ENCODE measurements around the gene BLVRA.
"Not testable (repeated sequence)": the region's sequence is repeated elsewhere in the genome, so short reads cannot be mapped to it uniquely, and the experiment has no call there.

The BLVRA gene

DNA sequence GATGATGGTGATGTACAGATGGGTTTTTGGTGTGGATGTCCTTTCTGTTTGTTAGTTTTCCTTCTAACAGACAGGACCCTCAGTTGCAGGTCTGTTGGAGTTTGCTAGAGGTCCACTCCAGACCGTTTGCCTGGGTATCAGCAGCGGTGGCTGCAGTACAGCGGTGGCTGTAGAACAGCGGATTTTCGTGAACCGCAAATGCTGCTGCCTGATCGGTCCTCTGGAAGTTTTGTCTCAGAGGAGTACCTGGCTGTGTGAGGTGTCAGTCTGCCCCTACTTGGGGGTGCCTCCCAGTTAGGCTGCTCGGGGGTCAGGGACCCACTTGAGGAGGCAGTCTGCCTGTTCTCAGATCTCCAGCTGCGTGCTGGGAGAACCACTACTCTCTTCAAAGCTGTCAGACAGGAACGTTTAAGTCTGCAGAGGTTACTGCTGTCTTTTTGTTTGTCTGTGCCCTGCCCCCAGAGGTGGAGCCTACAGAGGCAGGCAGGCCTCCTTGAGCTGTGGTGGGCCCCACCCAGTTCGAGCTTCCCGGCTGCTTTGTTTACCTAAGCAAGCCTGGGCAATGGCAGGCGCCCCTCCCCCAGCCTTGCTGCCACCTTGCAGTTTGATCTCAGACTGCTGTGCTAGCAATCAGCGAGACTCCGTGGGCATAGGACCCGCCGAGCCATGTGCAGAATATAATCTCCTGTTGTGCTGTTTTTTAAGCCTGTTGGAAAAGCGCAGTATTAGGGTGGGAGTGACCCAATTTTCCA lies 20.0 kb downstream of the BLVRA start:
- not testable (repeated sequence) for H3K4me2 ChIP-seq (ENCODE audit: low read length); H3K9ac ChIP-seq (ENCODE audit: low read length); H4K20me1 ChIP-seq (ENCODE audit: insufficient read depth, low read length); H3K4me1 ChIP-seq (ENCODE audit: low read length); H2AFZ ChIP-seq (ENCODE audit: low read depth, low read length); H3K4me3 ChIP-seq (ENCODE audit: low read length); H3K27ac ChIP-seq (ENCODE audit: low read length); H3K79me2 ChIP-seq (ENCODE audit: low read length); H3K27me3 ChIP-seq (ENCODE audit: low read depth, low read length); H3K9me3 ChIP-seq (ENCODE audit: insufficient read depth, low read length); H3K36me3 ChIP-seq (replicated peaks; ENCODE audit: low read depth, low read length)

- Histone ChIP-seq H3K4me1 (ENCODE audit: low read length) (no peaks in the 10 kb centered on the region), H3K79me2 (ENCODE audit: low read length) (no peaks in the 10 kb centered on the region), H3K27me3 (ENCODE audit: low read depth, low read length) (no peaks in the 10 kb centered on the region), H2AFZ (ENCODE audit: low read depth, low read length) (no peak overlapping the region), H4K20me1 (ENCODE audit: insufficient read depth, low read length) (no peaks in the 10 kb centered on the region), H3K4me3 (ENCODE audit: low read length) (no peak overlapping the region), H3K9ac (ENCODE audit: low read length) (no peak overlapping the region), H3K9me3 (ENCODE audit: insufficient read depth, low read length) (no peaks in the 10 kb centered on the region), H3K27ac (ENCODE audit: low read length) (no peak overlapping the region), H3K36me3 (replicated peaks; ENCODE audit: low read depth, low read length) (no peaks in the 10 kb centered on the region), H3K4me2 (ENCODE audit: low read length) (no peak overlapping the region)
- TF ChIP-seq EZH2phosphoT487 (IDR thresholded peaks at IDR 0.05; ENCODE audit: low read depth) (no peak), CTCF (IDR thresholded peaks at IDR 0.05; ENCODE audit: low read depth, low read length) (no peak)
These were observed 20.7 kb downstream of the BLVRA start for GRCh38 chr7:43779045-43779812.

GRCh38 chr7:43781726-43782607 lies 23.5 kb downstream of the BLVRA start:
- Histone ChIP-seq H3K27ac (ENCODE audit: low read length) (no peak overlapping the region), H2AFZ (ENCODE audit: low read depth, low read length) (no peak overlapping the region), H3K4me2 (ENCODE audit: low read length) (no peak overlapping the region), H3K9ac (ENCODE audit: low read length) (no peak overlapping the region), H3K27me3 (ENCODE audit: low read depth, low read length) (no peaks in the 10 kb centered on the region), H3K4me1 (ENCODE audit: low read length) (peaks cover 5% of the 10 kb centered on the region; the same call in 1 of the 2 replicates), H4K20me1 (ENCODE audit: insufficient read depth, low read length) (no peaks in the 10 kb centered on the region), H3K36me3 (replicated peaks; ENCODE audit: low read depth, low read length) (no peaks in the 10 kb centered on the region), H3K4me3 (ENCODE audit: low read length) (no peak overlapping the region), H3K9me3 (ENCODE audit: insufficient read depth, low read length) (no peaks in the 10 kb centered on the region), H3K79me2 (ENCODE audit: low read length) (no peaks in the 10 kb centered on the region)
- TF ChIP-seq CTCF (IDR thresholded peaks at IDR 0.05; ENCODE audit: low read depth, low read length) (no peak), EZH2phosphoT487 (IDR thresholded peaks at IDR 0.05; ENCODE audit: low read depth) (no peak)

GRCh38 chr7:43782768-43783555 lies 24.5 kb downstream of the BLVRA start:
- Histone ChIP-seq H3K4me3 (ENCODE audit: low read length) (no peak overlapping the region), H3K27me3 (ENCODE audit: low read depth, low read length) (no peaks in the 10 kb centered on the region), H3K9ac (ENCODE audit: low read length) (no peak overlapping the region), H2AFZ (ENCODE audit: low read depth, low read length) (no peak overlapping the region), H3K27ac (ENCODE audit: low read length) (no peak overlapping the region), H3K36me3 (replicated peaks; ENCODE audit: low read depth, low read length) (no peaks in the 10 kb centered on the region), H3K4me2 (ENCODE audit: low read length) (no peak overlapping the region), H3K9me3 (ENCODE audit: insufficient read depth, low read length) (no peaks in the 10 kb centered on the region), H3K79me2 (ENCODE audit: low read length) (no peaks in the 10 kb centered on the region), H4K20me1 (ENCODE audit: insufficient read depth, low read length) (no peaks in the 10 kb centered on the region), H3K4me1 (ENCODE audit: low read length) (peaks cover 5% of the 10 kb centered on the region; the same call in 1 of the 2 replicates)
- TF ChIP-seq CTCF (IDR thresholded peaks at IDR 0.05; ENCODE audit: low read depth, low read length) (no peak), EZH2phosphoT487 (IDR thresholded peaks at IDR 0.05; ENCODE audit: low read depth) (no peak)

Data from OCI-LY3 (cell line).